Activated naive CD8-positive, alpha-beta T cell (primary cell): ENCODE measurements around the gene HOXD12.
A peak's percentile ranks its signal among the peaks of the same experiment; 100 is the strongest.

ENCODE experiments used
- H3K27ac Mint-ChIP-seq: one replicate; pipeline ENCODE4 v1.8.0; 2021; ENCODE audit warnings: mixed read lengths
- H3K27me3 Mint-ChIP-seq: one replicate; pipeline ENCODE4 v1.8.0; 2021; ENCODE audit warnings: mixed read lengths
- H3K36me3 Mint-ChIP-seq: one replicate; pipeline ENCODE4 v1.8.0; 2021; ENCODE audit warnings: mixed read lengths
- H3K4me1 Mint-ChIP-seq: one replicate; pipeline ENCODE4 v1.8.0; 2021; ENCODE audit warnings: low read depth, mixed read lengths
- H3K4me3 Mint-ChIP-seq: one replicate; pipeline ENCODE4 v1.8.0; 2021; ENCODE audit warnings: mild to moderate bottlenecking, mixed read lengths
- H3K9me3 Mint-ChIP-seq: one replicate; pipeline ENCODE4 v1.8.0; 2021; ENCODE audit warnings: low read depth, mixed read lengths

The HOXD12 gene

GRCh38 chr2:176146101-176146500 is 46.5 kb downstream of the HOXD12 start:
- peaks cover 14% of the 10 kb centered on the region for H3K4me1 Mint-ChIP-seq
- no peaks in the 10 kb centered on the region for H3K36me3 Mint-ChIP-seq
- no peaks in the 10 kb centered on the region for H3K9me3 Mint-ChIP-seq
- no peak overlapping the region for H3K4me3 Mint-ChIP-seq
- H3K27ac Mint-ChIP-seq: no peak overlapping the region
- peaks cover 61% of the 10 kb centered on the region for H3K27me3 Mint-ChIP-seq

DNA sequence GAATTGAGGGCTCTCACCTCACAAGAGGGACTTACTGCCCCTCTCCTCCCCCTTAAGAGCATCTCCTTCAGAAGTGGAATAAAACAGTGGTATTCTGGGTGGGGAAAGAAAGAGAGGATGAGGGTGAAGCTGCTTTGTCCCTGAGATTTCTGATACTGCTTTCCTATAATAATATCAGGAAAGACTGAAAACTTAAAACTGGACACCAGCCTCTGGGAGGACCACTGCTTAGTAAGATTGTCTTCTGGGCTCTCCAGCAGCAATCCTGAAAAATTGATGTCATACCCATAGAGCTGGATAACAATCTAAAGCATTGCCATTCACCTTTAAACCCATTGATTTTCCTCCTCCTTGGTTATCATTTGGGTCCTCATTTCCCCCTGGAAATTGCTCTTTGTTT is 47.0 kb downstream of the HOXD12 start:
- Mint-ChIP-seq H3K9me3 (no peaks in the 10 kb centered on the region), H3K36me3 (no peaks in the 10 kb centered on the region)

GRCh38 chr2:176147210-176147799 is 47.7 kb downstream of the HOXD12 start:
- Mint-ChIP-seq H3K36me3 (no peaks in the 10 kb centered on the region), H3K4me3 (no peak overlapping the region), H3K9me3 (no peaks in the 10 kb centered on the region), H3K27ac (no peak overlapping the region), H3K4me1 (peaks cover 12% of the 10 kb centered on the region), H3K27me3 (peaks cover 57% of the 10 kb centered on the region)

More for the DNA sequence above, 47.0 kb downstream of the HOXD12 start:
- peaks cover 59% of the 10 kb centered on the region for H3K27me3 Mint-ChIP-seq
- peaks cover 12% of the 10 kb centered on the region for H3K4me1 Mint-ChIP-seq
- H3K4me3 Mint-ChIP-seq: no peak overlapping the region
- no peak overlapping the region for H3K27ac Mint-ChIP-seq

- peaks cover 57% of the 10 kb centered on the region for H3K27me3 Mint-ChIP-seq
- no peak overlapping the region for H3K27ac Mint-ChIP-seq
- peaks cover 15% of the 10 kb centered on the region for H3K4me1 Mint-ChIP-seq
- H3K9me3 Mint-ChIP-seq: no peaks in the 10 kb centered on the region
- H3K4me3 Mint-ChIP-seq: no peak overlapping the region
- no peaks in the 10 kb centered on the region for H3K36me3 Mint-ChIP-seq
Observed at GRCh38 chr2:176147800-176148496, 48.4 kb downstream of the HOXD12 start.

- H3K4me1 Mint-ChIP-seq: peaks cover 17% of the 10 kb centered on the region
- H3K27me3 Mint-ChIP-seq: peaks cover 55% of the 10 kb centered on the region
- H3K4me3 Mint-ChIP-seq: no peak overlapping the region
- H3K9me3 Mint-ChIP-seq: no peaks in the 10 kb centered on the region
- H3K27ac Mint-ChIP-seq: no peak overlapping the region
- H3K36me3 Mint-ChIP-seq: no peaks in the 10 kb centered on the region
Observed at GRCh38 chr2:176148751-176149421, 49.3 kb downstream of the HOXD12 start.

DNA sequence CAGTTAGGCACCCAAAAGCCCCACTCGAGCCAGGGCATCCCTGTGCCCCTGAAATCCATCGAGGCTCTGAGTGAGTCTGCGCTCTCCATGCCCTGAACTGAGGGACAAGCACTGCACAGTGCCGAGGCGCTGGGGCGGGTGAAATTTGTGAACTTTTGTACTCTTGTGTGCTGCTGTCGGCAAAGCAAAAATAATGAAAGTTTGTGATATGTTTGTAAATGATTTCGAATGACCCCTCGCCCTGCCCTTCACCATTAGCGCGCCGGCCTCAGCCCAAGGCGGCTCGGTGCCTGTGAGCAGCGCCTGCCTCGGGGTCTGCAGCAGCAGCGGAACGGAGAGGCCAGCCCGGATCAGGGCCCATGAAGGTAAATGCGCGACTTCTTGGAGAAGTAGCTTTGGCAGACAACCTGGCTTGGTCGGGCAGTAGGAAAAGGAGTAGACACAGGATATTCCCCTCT is 49.9 kb downstream of the HOXD12 start:
- H3K4me1 Mint-ChIP-seq: peaks cover 17% of the 10 kb centered on the region
- H3K4me3 Mint-ChIP-seq: no peak overlapping the region
- peaks cover 56% of the 10 kb centered on the region for H3K27me3 Mint-ChIP-seq
- no peak overlapping the region for H3K27ac Mint-ChIP-seq
- H3K9me3 Mint-ChIP-seq: no peaks in the 10 kb centered on the region
- H3K36me3 Mint-ChIP-seq: no peaks in the 10 kb centered on the region

DNA sequence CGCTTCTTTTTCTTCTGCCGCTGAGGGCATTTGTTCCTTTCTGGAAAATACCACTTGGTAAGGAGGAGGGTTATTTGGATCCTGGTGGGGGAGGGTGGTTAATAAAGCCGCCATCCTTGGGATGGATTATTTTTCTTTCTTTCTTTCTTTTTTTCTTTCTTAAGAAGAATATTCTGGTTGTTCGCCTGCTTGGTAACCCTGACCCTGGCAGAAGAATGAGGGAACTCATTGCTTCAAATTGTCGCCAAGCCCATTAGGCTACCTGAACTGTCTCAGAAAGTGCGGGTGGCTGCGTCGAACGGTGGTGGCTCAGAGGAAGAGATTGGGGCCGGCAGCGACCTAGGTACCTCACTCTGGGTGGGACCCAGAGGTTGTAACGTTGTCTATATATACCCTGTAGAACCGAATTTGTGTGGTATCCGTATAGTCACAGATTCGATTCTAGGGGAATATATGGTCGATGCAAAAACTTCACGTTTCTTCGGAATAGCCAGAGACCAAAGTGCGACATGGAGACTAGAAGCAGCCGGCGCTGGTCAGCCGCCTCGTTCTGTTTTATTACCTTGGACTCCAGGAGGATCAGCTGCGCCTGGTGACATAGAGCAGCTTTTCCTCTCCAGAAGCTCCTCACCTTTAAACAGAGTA is 50.5 kb downstream of the HOXD12 start:
- Mint-ChIP-seq H3K27ac (no peak overlapping the region), H3K4me1 (peaks cover 17% of the 10 kb centered on the region), H3K27me3 (peaks cover 59% of the 10 kb centered on the region), H3K4me3 (peak overlapping the region; percentile 10), H3K36me3 (no peaks in the 10 kb centered on the region), H3K9me3 (no peaks in the 10 kb centered on the region)

DNA sequence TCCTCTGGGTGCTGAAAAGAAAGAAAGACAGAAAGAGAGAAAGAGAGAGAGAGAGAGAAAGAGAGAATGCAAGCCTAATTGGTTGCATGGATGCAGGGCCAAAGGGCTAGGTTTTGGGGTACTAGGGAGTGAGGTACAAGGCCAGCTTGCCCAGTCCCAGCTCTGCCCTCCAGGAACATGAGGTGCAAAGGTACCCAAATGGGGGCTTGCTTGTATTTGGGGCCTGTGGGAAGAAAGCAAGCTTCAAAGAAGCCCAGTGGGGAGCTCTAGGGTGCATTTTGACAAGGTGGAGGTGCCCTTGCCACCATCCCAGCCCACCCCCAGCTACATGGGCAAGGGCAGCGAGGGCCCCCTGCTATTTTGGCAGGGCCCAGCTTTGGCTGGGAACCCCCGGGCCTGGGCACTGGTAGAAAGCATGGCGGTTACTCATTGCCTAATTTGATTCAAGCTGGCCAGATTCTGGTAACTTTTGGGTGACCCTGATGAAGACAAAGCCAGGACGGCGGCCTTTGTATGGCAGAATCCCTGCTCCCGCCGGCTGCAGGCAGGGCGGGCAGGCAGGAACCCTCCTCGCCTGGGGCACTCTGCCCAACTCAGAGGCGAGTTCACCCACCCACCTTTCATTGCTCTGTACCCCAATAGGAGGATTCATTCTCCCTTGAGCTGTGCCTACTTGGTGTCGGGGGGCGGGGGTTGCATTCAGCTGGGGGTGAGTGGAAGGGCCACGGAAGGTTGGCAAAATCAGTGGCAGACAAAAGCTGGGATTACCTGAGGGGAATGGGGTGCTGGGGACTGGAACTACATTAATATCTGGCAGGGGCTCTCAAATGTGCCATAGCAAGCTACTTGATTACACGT is 51.2 kb downstream of the HOXD12 start:
- no peaks in the 10 kb centered on the region for H3K36me3 Mint-ChIP-seq
- peaks cover 59% of the 10 kb centered on the region for H3K27me3 Mint-ChIP-seq
- H3K4me3 Mint-ChIP-seq: no peak overlapping the region

GRCh38 chr2:176151442-176152287 is 52.1 kb downstream of the HOXD12 start, which contains the start of gene HOXD4:
TSS of gene HOXD4 (plus strand) at chr2:176151550. CDS start at chr2:176151634, 84 bp downstream.
- Mint-ChIP-seq H3K27ac (no peak within 1 kb of the TSS), H3K4me3 (peak within 1 kb of the TSS; percentile 44), H3K9me3 (no peaks in the 10 kb centered on the region), H3K36me3 (no peaks in the 10 kb centered on the region), H3K4me1 (peaks cover 17% of the 10 kb centered on the region), H3K27me3 (peaks cover 55% of the 10 kb centered on the region)

More for the DNA sequence above, 51.2 kb downstream of the HOXD12 start:
- Mint-ChIP-seq H3K27ac (no peak overlapping the region), H3K4me1 (peaks cover 17% of the 10 kb centered on the region), H3K9me3 (no peaks in the 10 kb centered on the region)
